K562 (cell line): ENCODE measurements around the gene TAS2R20. TPM values are rescaled to one million over a fixed set of nuclear protein-coding genes. Genes with fewer than 3 reads are reported as not detected.

Experiments
- ATAC-seq: fragments of 200-7000 bp; cut with Tn5 transposase; 3 replicates; pipeline ENCODE4 v1.9.1; 2020; ENCODE audit warnings: moderate library complexity
- BruUV-seq: library from RNA; stranded (reverse); fragments of 400-500 nt; replicated peaks from 2 replicates; lab custom pipeline; 2021; lab: Mats Ljungman, UMichigan
- CTCF ChIA-PET: fragments of 300-600 bp; formaldehyde crosslinking; extraction: SDS; loops from one replicate; lab custom pipeline; 2021; ENCODE audit warnings: low intra/inter-chr PET ratio; lab: Yijun Ruan, JAX
- POLR2A ChIA-PET: fragments of 300-600, 350-650 bp; sonication (Branson Sonifier 250); formaldehyde crosslinking; extraction: SDS; loops from one replicate; lab custom pipeline; 2021; ENCODE audit warnings: antibody characterized with exemption, inconsistent platforms; lab: Yijun Ruan, JAX
- DNase-seq, 4 experiments: peaks; one replicate each; pipeline versions ENCODE4 v3.0.0 to v3.0.0-alpha.2; 2011 to 2018; ENCODE audit warnings: low spot score in 3 of 4, mixed read lengths in 3 of 4; ENCODE audit errors: extremely low read depth in 1 of 4
- FAIRE-seq: peaks from 2 replicates; lab custom pipeline; 2011; peaks lifted over from hg19 to GRCh38; lab: Jason Lieb, UNC
- H2AFZ ChIP-seq: 2 replicates; pipeline ENCODE4 v1.6.0; 2011; ENCODE audit warnings: low read depth, low read length, control low read depth, inconsistent platforms
- H3K27ac ChIP-seq: fragments of 200-600 bp; 3 replicates; pipeline ENCODE4 v1.8.0; 2011; ENCODE audit warnings: low read depth, mild to moderate bottlenecking, control low read depth, inconsistent platforms, low read length, moderate library complexity, mixed read lengths; ENCODE audit errors: extremely low read depth
- H3K27me3 ChIP-seq, 2 experiments: fragments of 300-600 bp in 1 of 2; 2 replicates in 1 of 2; 3 replicates in 1 of 2; pipeline versions ENCODE4 v1.6.0 to v1.8.0; 2011; ENCODE audit warnings: inconsistent platforms in 2 of 2, low read length in 2 of 2, mild to moderate bottlenecking in 1 of 2, mixed read lengths in 1 of 2, moderate library complexity in 1 of 2; ENCODE audit not compliant: control insufficient read depth in 2 of 2, insufficient read depth in 2 of 2
- H3K36me3 ChIP-seq: fragments of 300-600 bp; 3 replicates; pipeline ENCODE4 v1.8.0; 2011; ENCODE audit warnings: mild to moderate bottlenecking, low read length, inconsistent platforms; ENCODE audit not compliant: control insufficient read depth, insufficient read depth
- H3K4me1 ChIP-seq, 2 experiments: fragments of 200-600 bp in 1 of 2; replicated peaks in 1 of 2; 2 replicates in 1 of 2; 3 replicates in 1 of 2; pipeline versions ENCODE4 v1.5.1 to v1.8.0; 2011; ENCODE audit warnings: inconsistent platforms in 2 of 2, low read length in 2 of 2, mild to moderate bottlenecking in 1 of 2, mixed read lengths in 1 of 2, moderate library complexity in 1 of 2; ENCODE audit not compliant: control insufficient read depth in 2 of 2, insufficient read depth in 2 of 2
- H3K4me2 ChIP-seq: 2 replicates; pipeline ENCODE4 v1.6.1; 2011; ENCODE audit warnings: low read length, control low read depth, inconsistent platforms, mixed read lengths; ENCODE audit not compliant: insufficient read depth
- H3K4me3 ChIP-seq: fragments of 200-600 bp; sonication (generic), shearing (Covaris generic); 2 replicates; pipeline ENCODE4 v1.5.1; 2016; ENCODE audit warnings: control low read depth, inconsistent platforms
- H3K79me2 ChIP-seq: fragments of 200-600 bp; 3 replicates; pipeline ENCODE4 v1.8.0; 2011; ENCODE audit warnings: low read length, inconsistent platforms; ENCODE audit not compliant: control insufficient read depth, insufficient read depth
- H3K9ac ChIP-seq, 2 experiments: 2 replicates each; pipeline versions ENCODE4 v1.6.0 to v1.6.1; 2011; ENCODE audit warnings: low read depth in 2 of 2, low read length in 2 of 2, control low read depth in 1 of 2, inconsistent platforms in 1 of 2, mild to moderate bottlenecking in 1 of 2, mixed read lengths in 1 of 2; ENCODE audit not compliant: insufficient read depth in 1 of 2
- H3K9me1 ChIP-seq: one replicate; pipeline ENCODE4 v1.6.0; 2011; ENCODE audit warnings: inconsistent platforms, mild to moderate bottlenecking, low read length, moderate library complexity; ENCODE audit not compliant: control insufficient read depth, insufficient read depth
- H3K9me3 ChIP-seq: replicated peaks from 2 replicates; pipeline ENCODE4 v1.5.1; 2011; ENCODE audit warnings: low read depth, low read length, inconsistent platforms; ENCODE audit not compliant: control insufficient read depth, insufficient read depth
- H4K20me1 ChIP-seq: replicated peaks from 2 replicates; pipeline ENCODE4 v1.6.1; 2011; ENCODE audit warnings: low read length, inconsistent platforms, mixed read lengths; ENCODE audit not compliant: control insufficient read depth, insufficient read depth
- BCOR ChIP-seq: fragments of 450-650 bp; IDR thresholded peaks from 2 replicates; pipeline ENCODE4 v1.6.1; 2016
- CHCHD3 ChIP-seq: fragments of 250-450 bp; sonication (Bioruptor Pico); IDR thresholded peaks from 2 replicates; pipeline ENCODE4 v2.1.2; 2022; ENCODE audit warnings: mild to moderate bottlenecking
- CREM ChIP-seq: IDR thresholded peaks from 2 replicates; pipeline ENCODE4 v1.6.1; 2014; ENCODE audit warnings: antibody characterized with exemption, low read depth
- FOXJ2 ChIP-seq: fragments of 200-800 bp; sonication (Bioruptor generic); IDR thresholded peaks from 2 replicates; pipeline ENCODE4 v1.6.1; 2016; ENCODE audit warnings: missing genetic modification characterization, missing compliant biosample characterization
- FOXP1 ChIP-seq: sonication (generic); formaldehyde crosslinking; IDR thresholded peaks from 2 replicates; pipeline ENCODE4 v1.8.0; 2022; ENCODE audit warnings: mild to moderate bottlenecking, missing genetic modification reagents
- HDAC6 ChIP-seq: IDR thresholded peaks from 2 replicates; pipeline ENCODE4 v1.6.1; 2012; ENCODE audit warnings: low read depth, mild to moderate bottlenecking, control low read depth, inconsistent platforms, low read length, moderate library complexity
- HLTF ChIP-seq: fragments of 450-650 bp; IDR thresholded peaks from 2 replicates; pipeline ENCODE4 v1.6.1; 2016
- MCM3 ChIP-seq: fragments of 450-650 bp; IDR thresholded peaks from 2 replicates; pipeline ENCODE4 v1.6.1; 2016
- MEF2A ChIP-seq: IDR thresholded peaks from 2 replicates; pipeline ENCODE4 v1.6.1; 2011; ENCODE audit warnings: low read depth, mild to moderate bottlenecking, low read length, moderate library complexity; ENCODE audit not compliant: control insufficient read depth
- ZBED1 ChIP-seq: IDR thresholded peaks from 2 replicates; pipeline ENCODE4 v1.6.1; 2014
- ZSCAN29 ChIP-seq: fragments of 450-650 bp; IDR thresholded peaks from 2 replicates; pipeline ENCODE4 v1.6.1; 2017
- WGBS: fragments of 100-300 bp; shearing (Covaris generic); methylation state at CpG from one replicate; pipeline ENCODE4 v1.1.6; 2016; ENCODE audit warnings: low coverage, mixed read lengths; ENCODE audit not compliant: insufficient coverage; ENCODE audit errors: missing lambda C conversion rate; 5-methylcytosine and 5-hydroxymethylcytosine counted together
- in situ Hi-C: fragments of 300-500 bp; cut with MboI; formaldehyde crosslinking; loops from 4 replicates; pipeline ENCODE4 v1.15.0; 2018; ENCODE audit warnings: inconsistent platforms, mixed read lengths
- intact Hi-C: fragments of 100-400 bp; cut with micrococcal nuclease; formaldehyde crosslinking; loops from 2 replicates; pipeline ENCODE4 v1.14.2; 2022
- polyA plus RNA-seq, 8 experiments: library from polyadenylated mRNA; depleted of rRNA in 4 of 8; stranded (reverse) in 5 of 8; unstranded in 3 of 8; fragments of >200 nt; fragmentation: Nextera tagmentation in 2 of 8; fragmentation: Illumina TruSeq in 1 of 8; extraction: Ambion mirVana in 2 of 8; extraction: Trizol in 1 of 8; gene quantifications; 2 replicates each; pipeline versions ENCODE4 v1.2.1 to v1.2.3, GENCODE V29; 2011 to 2014; ENCODE audit warnings: inconsistent platforms in 1 of 8, missing spikeins in 1 of 8
- total RNA-seq, 7 experiments: library from RNA; depleted of rRNA in 6 of 7; stranded (reverse); fragments of >200 nt in 6 of 7; fragmentation: Illumina TruSeq in 2 of 7; extraction: Trizol in 2 of 7; gene quantifications; 2 replicates each; pipeline versions ENCODE4 v1.2.1 to v1.2.3, GENCODE V29; 2011 to 2021; ENCODE audit warnings: low replicate concordance in 1 of 7
- TF ChIP-seq, protein P1 (sequence below): fragments of 250-450 bp; sonication (Bioruptor Pico); IDR thresholded peaks from 2 replicates; pipeline ENCODE4 v1.8.0; 2021; ENCODE audit warnings: mild to moderate bottlenecking, moderate library complexity
- TF ChIP-seq, protein P2 (sequence below): sonication (generic); formaldehyde crosslinking; IDR thresholded peaks from 2 replicates; pipeline ENCODE4 v1.4.0; 2020; ENCODE audit warnings: mild to moderate bottlenecking, missing genetic modification reagents

Gene TAS2R20
- total and polyA plus RNA-seq, 9 of the 15 experiments (the other 6 are each of a cell fraction or from before 2014, with no cell fraction given), result 0.07 to 2.3 (median 0.77) TPM

DNA sequence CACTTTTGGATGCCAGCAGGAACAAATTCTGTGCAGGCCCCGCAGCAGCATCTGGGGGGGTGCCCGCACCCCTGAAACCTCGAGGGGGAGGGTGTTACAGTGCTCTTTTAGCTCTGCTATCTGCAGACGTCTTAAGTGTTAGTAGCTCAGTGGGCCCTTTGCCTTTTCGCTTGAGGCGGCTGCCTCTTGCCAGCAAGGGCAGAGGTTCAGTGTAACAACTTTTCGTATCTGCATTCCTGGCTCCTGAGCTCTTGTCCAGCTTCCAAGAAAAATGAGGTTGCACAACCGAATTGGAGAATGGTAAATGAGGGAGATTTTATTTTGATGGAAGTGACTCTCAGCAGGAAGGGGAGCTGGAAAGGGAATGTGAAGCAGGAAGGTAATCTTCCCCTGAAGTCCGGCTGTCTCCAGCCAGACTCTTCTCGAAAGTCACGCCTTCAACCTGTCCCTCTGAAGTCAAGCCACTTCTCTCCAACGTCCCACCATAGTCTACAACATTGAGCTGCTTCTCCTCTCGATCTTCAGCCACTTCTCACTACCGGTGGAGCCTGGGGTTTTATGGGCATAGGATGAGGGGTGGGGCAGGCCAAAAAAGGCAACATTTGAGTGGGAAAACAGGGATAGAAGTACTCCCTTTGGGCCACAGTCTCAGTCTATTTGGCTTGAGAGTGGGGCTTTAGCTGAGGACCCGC, 29.2 kb downstream of the TAS2R20 start:
- Histone ChIP-seq H3K9ac (no peak overlapping the region), H3K4me1 (no peaks in the 10 kb centered on the region; a peak in 1 of 5 replicates), H3K4me2 (no peak overlapping the region), H3K9me1 (no peaks in the 10 kb centered on the region), H4K20me1 (no peaks in the 10 kb centered on the region), H3K27me3 (no peaks in the 10 kb centered on the region), H2AFZ (no peak overlapping the region), H3K36me3 (no peaks in the 10 kb centered on the region), H3K9me3 (no peaks in the 10 kb centered on the region), H3K4me3 (no peak overlapping the region), H3K79me2 (no peaks in the 10 kb centered on the region; the same call in 2 of the 3 replicates), H3K27ac (no peak overlapping the region)
- ChIA-PET POLR2A (no interaction called here), CTCF (no interaction called here)
- TF ChIP-seq ZSCAN29 (no peak), ZBED1 (no peak), CREM (no peak), FOXP1 (CRISPR knock-in tag) (no peak), CHCHD3 (CRISPR knock-in tag) (no peak)
- 87% methylated on average over 12 of the region's 15 CpGs for WGBS
- in situ Hi-C loops (no loop called here), intact Hi-C loops (no loop called here)
- DNase-seq, result no peak
- BruUV-seq, result no TSS peak
- no peak for FAIRE-seq
- no peak for ATAC-seq

DNA sequence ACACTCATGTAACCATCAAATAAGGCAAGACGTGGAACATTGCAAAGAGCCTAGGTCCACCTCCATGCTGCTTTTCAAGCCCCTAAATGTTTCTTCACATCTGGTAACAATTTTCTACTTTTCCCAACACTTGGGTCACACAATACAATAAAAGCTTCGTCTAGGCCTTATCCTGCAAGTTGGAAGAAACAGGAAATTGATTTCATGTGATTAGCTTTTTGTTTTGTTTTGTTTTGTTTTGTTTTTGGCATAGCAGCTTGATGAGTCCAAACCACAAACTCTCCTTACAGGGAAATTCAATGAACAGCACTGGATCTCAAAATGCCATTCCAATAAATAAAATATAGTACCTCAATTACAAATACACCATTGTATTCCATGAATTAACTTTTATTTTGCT, 30.7 kb downstream of the TAS2R20 start:
- Histone ChIP-seq H3K9me3 (no peaks in the 10 kb centered on the region), H3K36me3 (no peaks in the 10 kb centered on the region), H3K4me2 (no peak overlapping the region), H3K9ac (no peak overlapping the region)
- TF ChIP-seq FOXJ2 (no peak), MCM3 (no peak), HLTF (no peak), MEF2A (no peak), BCOR (no peak), HDAC6 (no peak)
- TF ChIP-seq, protein P1, sequence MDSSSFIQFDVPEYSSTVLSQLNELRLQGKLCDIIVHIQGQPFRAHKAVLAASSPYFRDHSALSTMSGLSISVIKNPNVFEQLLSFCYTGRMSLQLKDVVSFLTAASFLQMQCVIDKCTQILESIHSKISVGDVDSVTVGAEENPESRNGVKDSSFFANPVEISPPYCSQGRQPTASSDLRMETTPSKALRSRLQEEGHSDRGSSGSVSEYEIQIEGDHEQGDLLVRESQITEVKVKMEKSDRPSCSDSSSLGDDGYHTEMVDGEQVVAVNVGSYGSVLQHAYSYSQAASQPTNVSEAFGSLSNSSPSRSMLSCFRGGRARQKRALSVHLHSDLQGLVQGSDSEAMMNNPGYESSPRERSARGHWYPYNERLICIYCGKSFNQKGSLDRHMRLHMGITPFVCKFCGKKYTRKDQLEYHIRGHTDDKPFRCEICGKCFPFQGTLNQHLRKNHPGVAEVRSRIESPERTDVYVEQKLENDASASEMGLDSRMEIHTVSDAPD (CRISPR knock-in tag), result no peak
- TF ChIP-seq, protein P2, sequence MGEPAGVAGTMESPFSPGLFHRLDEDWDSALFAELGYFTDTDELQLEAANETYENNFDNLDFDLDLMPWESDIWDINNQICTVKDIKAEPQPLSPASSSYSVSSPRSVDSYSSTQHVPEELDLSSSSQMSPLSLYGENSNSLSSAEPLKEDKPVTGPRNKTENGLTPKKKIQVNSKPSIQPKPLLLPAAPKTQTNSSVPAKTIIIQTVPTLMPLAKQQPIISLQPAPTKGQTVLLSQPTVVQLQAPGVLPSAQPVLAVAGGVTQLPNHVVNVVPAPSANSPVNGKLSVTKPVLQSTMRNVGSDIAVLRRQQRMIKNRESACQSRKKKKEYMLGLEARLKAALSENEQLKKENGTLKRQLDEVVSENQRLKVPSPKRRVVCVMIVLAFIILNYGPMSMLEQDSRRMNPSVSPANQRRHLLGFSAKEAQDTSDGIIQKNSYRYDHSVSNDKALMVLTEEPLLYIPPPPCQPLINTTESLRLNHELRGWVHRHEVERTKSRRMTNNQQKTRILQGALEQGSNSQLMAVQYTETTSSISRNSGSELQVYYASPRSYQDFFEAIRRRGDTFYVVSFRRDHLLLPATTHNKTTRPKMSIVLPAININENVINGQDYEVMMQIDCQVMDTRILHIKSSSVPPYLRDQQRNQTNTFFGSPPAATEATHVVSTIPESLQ (CRISPR knock-in tag), result no peak
- TF ChIP-seq, all 486 proteins: peak for 0
- in situ Hi-C loops (no loop called here), intact Hi-C loops (no loop called here)
- no peak for DNase-seq
- no peaks in the 10 kb centered on the region for H4K20me1 ChIP-seq
- POLR2A ChIA-PET, result no interaction called here
- CTCF ChIA-PET, result no interaction called here
- H3K4me1 ChIP-seq, result no peaks in the 10 kb centered on the region; a peak in 1 of 5 replicates
- H3K27me3 ChIP-seq, result no peaks in the 10 kb centered on the region
- BruUV-seq, result no TSS peak
- H3K27ac ChIP-seq, result no peak overlapping the region
- no peak overlapping the region for H2AFZ ChIP-seq
- H3K9me1 ChIP-seq, result no peaks in the 10 kb centered on the region
- H3K79me2 ChIP-seq, result no peaks in the 10 kb centered on the region; the same call in 2 of the 3 replicates
- no peak for ATAC-seq
- no peak for FAIRE-seq
- WGBS, result 69% methylated on average over 2 of the region's 2 CpGs
- no peak overlapping the region for H3K4me3 ChIP-seq
